GM13977 (cell line): ENCODE results near the gene GLOD5.

Experiments used
- DNase-seq: peaks from one replicate; pipeline ENCODE4 v3.0.0; 2012; ENCODE audit warnings: low spot score
- CTCF ChIP-seq: IDR thresholded peaks from 2 replicates; pipeline ENCODE4 v1.5.1; 2012; ENCODE audit warnings: mild to moderate bottlenecking, control low read depth; ENCODE audit not compliant: insufficient read depth; ENCODE audit errors: extremely low read depth, missing control alignments
- in situ Hi-C: fragments of 300-500 bp; cut with MboI; formaldehyde crosslinking; loops from one replicate; pipeline ENCODE4 v1.12.0; 2022; ENCODE audit warnings: low sequenced_read_pairs, low pct_unique_long_range_greater_than_20kb, mixed read lengths, inconsistent platforms; ENCODE audit not compliant: unreplicated experiment

The GLOD5 gene

DNA sequence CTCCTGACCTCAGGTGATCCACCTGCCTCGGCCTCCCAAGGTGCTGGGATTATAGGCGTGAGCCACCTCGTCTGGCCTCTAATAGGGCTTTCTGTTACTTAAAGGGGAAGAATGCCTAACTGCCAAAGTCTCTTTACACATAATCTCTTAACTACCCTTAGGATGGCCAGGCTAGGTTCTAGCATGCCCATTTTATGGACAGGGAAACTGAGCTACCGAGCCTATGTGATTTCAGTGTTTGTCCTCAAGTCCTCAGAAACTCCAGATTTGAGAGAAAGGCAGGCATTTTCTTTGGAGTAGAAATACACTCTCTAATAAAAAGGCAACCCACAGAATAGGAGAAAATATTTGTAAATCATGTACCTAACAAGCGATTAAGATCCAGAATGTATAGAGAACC lies 12.4 kb upstream of the GLOD5 start:
- DNase-seq, result no peak
- no peak for TF ChIP-seq CTCF
- in situ Hi-C loops, result no loop called here

DNA sequence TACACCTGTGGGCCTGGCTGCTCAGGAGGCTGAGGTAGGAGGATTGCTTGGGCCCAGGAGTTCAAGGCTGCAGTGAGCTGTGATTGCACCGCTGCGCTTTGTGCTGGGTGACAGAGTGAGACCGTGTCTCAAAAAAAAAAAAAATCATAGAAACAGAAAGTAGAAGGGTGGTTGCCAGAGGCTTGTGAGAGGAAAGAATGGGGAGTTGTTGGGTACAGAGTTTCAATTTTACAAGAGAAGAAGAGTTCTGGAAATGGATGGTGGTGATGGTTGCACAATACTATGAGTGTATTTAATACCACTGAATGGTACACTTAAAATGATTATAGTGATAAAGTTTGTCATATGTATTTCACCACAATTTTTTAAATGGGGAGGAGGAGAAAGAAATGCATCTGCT lies 10.2 kb upstream of the GLOD5 start:
- TF ChIP-seq CTCF, result no peak
- in situ Hi-C loops, result no loop called here
- DNase-seq, result no peak

GRCh38 chrX:48752498-48752897 lies 9.0 kb upstream of the GLOD5 start:
- TF ChIP-seq CTCF, result no peak
- no peak for DNase-seq
- in situ Hi-C loops, result no loop called here

DNA sequence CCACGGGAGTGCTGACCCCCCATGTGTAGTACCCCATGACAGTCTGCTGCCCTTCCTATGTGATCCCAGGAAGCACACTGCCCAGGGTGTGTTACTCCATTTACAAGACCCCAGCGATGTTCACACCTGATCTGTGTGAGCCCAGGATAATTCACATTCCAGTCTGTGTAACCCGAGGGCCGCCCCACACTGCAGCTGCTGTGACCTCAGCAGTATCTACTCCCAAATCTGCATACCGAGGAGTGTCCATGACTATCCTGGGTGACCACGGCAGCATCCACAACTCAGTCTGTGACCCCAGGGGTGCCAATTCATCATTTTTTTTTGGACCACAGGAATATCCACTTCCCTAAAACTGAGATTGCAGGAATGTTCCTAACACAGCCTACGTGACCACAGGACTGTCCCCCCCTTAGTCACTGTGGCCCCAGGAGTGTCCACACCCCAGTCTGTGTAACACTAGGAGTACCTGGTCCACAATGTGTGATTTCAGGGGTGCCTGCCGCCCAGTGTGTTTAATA lies 7.8 kb upstream of the GLOD5 start:
- DNase-seq, result no peak
- TF ChIP-seq CTCF, result no peak
- in situ Hi-C loops, result no loop called here

DNA sequence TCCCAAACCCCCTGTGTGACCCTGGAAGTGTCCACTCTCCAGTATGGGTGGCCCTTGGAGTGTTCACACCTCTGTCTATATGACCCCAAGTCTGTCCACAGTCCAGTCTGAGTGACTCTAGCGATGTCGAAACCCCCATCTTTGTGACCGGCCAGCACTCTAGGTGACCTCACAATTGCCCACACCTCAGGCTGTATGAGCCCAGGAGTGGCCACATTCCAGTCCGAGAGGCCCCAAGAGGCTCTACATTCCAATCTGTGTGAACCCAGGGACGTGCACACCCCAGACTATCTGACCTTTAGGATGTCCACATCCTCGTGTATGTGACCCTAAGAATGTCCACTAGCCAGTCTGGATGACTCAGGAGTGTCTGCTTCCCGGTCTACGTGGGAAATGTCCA lies 7.3 kb upstream of the GLOD5 start:
- DNase-seq, result no peak
- in situ Hi-C loops, result no loop called here
- no peak for TF ChIP-seq CTCF

DNA sequence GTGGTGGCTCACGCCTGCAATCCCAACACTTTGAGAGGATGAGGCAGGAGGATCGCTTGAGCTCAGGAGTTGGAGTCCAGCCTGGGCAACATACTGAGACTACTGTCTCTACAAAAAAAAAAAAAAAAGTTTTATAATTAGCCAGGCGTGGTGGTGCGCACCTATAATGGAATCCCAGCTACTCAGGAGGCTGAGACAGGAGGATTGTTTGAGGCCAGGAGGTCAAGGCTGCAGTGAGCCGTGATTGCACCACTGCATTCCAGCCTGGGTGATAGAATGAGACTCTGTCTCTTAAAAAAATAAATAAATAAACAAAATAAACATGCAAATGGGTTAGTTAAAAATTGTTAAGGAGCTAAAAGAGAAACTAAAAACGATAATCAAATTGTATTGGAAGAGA lies 7.7 kb downstream of the GLOD5 start:
- no peak for TF ChIP-seq CTCF
- in situ Hi-C loops, result no loop called here
- DNase-seq, result no peak

DNA sequence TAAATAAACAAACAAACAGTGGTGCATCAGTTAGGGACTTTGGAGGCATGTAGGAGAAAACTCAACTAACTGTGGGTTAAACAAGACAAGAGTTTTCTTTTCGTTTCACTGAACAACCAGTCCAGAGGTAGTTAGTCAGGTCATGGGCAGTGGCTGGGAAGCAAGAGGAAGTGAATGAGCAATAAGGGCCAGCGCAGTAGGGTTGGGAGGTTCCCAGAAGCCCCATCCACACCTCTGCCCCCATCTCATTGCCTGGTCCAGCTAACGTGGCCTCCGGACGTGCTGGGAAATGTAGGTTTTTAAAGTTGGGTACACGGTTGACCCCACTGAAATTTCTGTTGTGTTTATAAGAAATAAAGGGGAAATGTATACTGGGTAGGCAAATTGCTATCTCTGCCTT lies 8.7 kb downstream of the GLOD5 start:
- TF ChIP-seq CTCF, result no peak
- peak; percentile 1 for DNase-seq
- in situ Hi-C loops, result no loop called here
